Erythroblast (primary cell): ENCODE measurements around the gene PHKG2.

Experiments used
- GATA1 ChIP-seq: IDR thresholded peaks from 2 replicates; pipeline ENCODE4 v1.6.1; 2011; ENCODE audit warnings: low read depth, mild to moderate bottlenecking, control low read depth, low read length, moderate library complexity
- POLR2A ChIP-seq: IDR thresholded peaks from 2 replicates; pipeline ENCODE4 v1.6.1; 2011; ENCODE audit warnings: mild to moderate bottlenecking, low read length

DNA sequence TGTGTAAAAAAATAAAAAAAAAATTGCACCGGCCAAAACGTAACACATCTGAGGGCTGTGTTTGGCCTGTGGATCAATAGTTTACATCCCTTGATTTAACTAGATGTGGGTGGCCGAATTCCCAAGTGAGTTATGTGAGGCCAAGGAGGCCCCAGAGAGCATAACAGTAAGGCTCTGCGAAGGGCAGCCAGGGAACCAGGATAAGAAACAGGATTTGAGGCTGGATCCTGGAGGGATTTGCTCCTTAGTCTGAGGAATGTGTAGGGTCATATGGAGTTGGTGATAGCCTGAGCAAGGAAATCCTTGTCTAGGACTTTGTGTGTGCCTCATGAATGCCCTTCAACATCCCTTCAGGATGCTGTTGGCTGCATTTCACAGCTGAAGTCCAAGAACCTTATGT is 2.0 kb downstream of the PHKG2 start:
- TF ChIP-seq POLR2A: no peak
- no peak for TF ChIP-seq GATA1
